ENCODE results near the gene KEAP1.

GRCh38 chr19:10499550-10500246 is 3.5 kb downstream of the KEAP1 start:
- TF ChIP-seq CTCF (IDR thresholded peaks at IDR 0.05; ENCODE audit: extremely low read depth in 1 of 2, insufficient read depth in 1 of 2, low read depth in 1 of 2, low read length in 2 of 2) = no peak
- TF ChIP-seq POLR2A (IDR thresholded peaks at IDR 0.05; ENCODE audit: low read depth, low read length) = no peak

Data from endothelial cell of umbilical vein (primary cell).